Karpas-422 (cell line): ENCODE data around the gene ASB10. TPM values are rescaled to one million over a fixed set of nuclear protein-coding genes. Genes with fewer than 3 reads are reported as not detected.

Experiments used
- DNase-seq: peaks from one replicate; pipeline ENCODE4 v3.0.0-alpha.2; 2015
- H2AFZ ChIP-seq: fragments of 200-600 bp; sonication (generic); 2 replicates; pipeline ENCODE4 v1.6.1; 2014; ENCODE audit warnings: antibody characterized with exemption, low read length, mixed read lengths
- H3K27ac ChIP-seq: fragments of 200-600 bp; sonication (generic); 2 replicates; pipeline ENCODE4 v1.5.1; 2014; ENCODE audit warnings: mild to moderate bottlenecking, low read length, moderate library complexity
- H3K27me3 ChIP-seq: fragments of 200-600 bp; sonication (generic); 2 replicates; pipeline ENCODE4 v1.6.1; 2014; ENCODE audit warnings: low read length, mixed read lengths
- H3K36me3 ChIP-seq: fragments of 200-600 bp; sonication (generic); 2 replicates; pipeline ENCODE4 v1.6.1; 2014; ENCODE audit warnings: low read length, mixed read lengths; ENCODE audit not compliant: insufficient read depth
- H3K4me1 ChIP-seq: fragments of 200-600 bp; sonication (generic); 2 replicates; pipeline ENCODE4 v1.6.1; 2014; ENCODE audit warnings: mild to moderate bottlenecking, low read length, mixed read lengths
- H3K4me2 ChIP-seq: fragments of 200-600 bp; sonication (generic); 2 replicates; pipeline ENCODE4 v1.6.1; 2014; ENCODE audit warnings: low read length, low read depth, mild to moderate bottlenecking; ENCODE audit not compliant: poor library complexity, severe bottlenecking
- H3K4me3 ChIP-seq: fragments of 200-600 bp; sonication (generic); 2 replicates; pipeline ENCODE4 v1.5.1; 2014; ENCODE audit warnings: mild to moderate bottlenecking, antibody characterized with exemption, low read length, mixed read lengths
- H3K79me2 ChIP-seq: fragments of 200-600 bp; sonication (generic); 2 replicates; pipeline ENCODE4 v1.6.1; 2014; ENCODE audit warnings: mild to moderate bottlenecking, low read length, mixed read lengths
- H3K9ac ChIP-seq: fragments of 200-600 bp; sonication (generic); 2 replicates; pipeline ENCODE4 v1.6.0; 2014; ENCODE audit warnings: low read length
- H3K9me2 ChIP-seq: fragments of 200-600 bp; sonication (generic), shearing (Covaris generic); replicated peaks from 2 replicates; pipeline ENCODE4 v1.6.0; 2014; ENCODE audit warnings: mild to moderate bottlenecking, low read length, moderate library complexity; ENCODE audit not compliant: insufficient read depth
- H3K9me3 ChIP-seq: fragments of 300-700, 200-600 bp; sonication (generic); 2 replicates; pipeline ENCODE4 v1.6.1; 2014; ENCODE audit warnings: low read length, mixed read lengths
- H4K20me1 ChIP-seq: fragments of 200-600 bp; sonication (generic); 2 replicates; pipeline ENCODE4 v1.6.1; 2014; ENCODE audit warnings: mild to moderate bottlenecking, antibody characterized with exemption, low read length, low read depth; ENCODE audit not compliant: insufficient read depth
- total RNA-seq: library from RNA; depleted of rRNA; stranded (reverse); fragments of >200 nt; shearing (Covaris generic); gene quantifications from 2 replicates; pipeline ENCODE4 v1.2.3, GENCODE V29; 2014; ENCODE audit warnings: low replicate concordance

The ASB10 gene
- total RNA-seq, 1 experiment from 2014 or later, result not detected

GRCh38 chr7:151187409-151188251, 580 bp upstream of the ASB10 start:
- no peaks in the 10 kb centered on the region for H3K4me1 ChIP-seq
- H4K20me1 ChIP-seq, result no peaks in the 10 kb centered on the region
- no peak overlapping the region for H2AFZ ChIP-seq
- H3K27ac ChIP-seq, result no peak overlapping the region
- H3K36me3 ChIP-seq, result no peaks in the 10 kb centered on the region
- no peak for DNase-seq
- H3K4me2 ChIP-seq, result no peak overlapping the region
- H3K9ac ChIP-seq, result no peak overlapping the region
- no peaks in the 10 kb centered on the region for H3K9me2 ChIP-seq
- H3K79me2 ChIP-seq, result no peaks in the 10 kb centered on the region
- H3K9me3 ChIP-seq, result no peaks in the 10 kb centered on the region
- H3K27me3 ChIP-seq, result no peaks in the 10 kb centered on the region
- no peak overlapping the region for H3K4me3 ChIP-seq

GRCh38 chr7:151185762-151186639, 1.0 kb downstream of the ASB10 start:
- Histone ChIP-seq H3K79me2 (no peaks in the 10 kb centered on the region), H3K27me3 (no peaks in the 10 kb centered on the region), H3K9me2 (no peaks in the 10 kb centered on the region), H2AFZ (no peak overlapping the region), H3K9ac (no peak overlapping the region), H3K4me3 (no peak overlapping the region), H3K27ac (no peak overlapping the region), H4K20me1 (no peaks in the 10 kb centered on the region), H3K4me2 (no peak overlapping the region), H3K9me3 (no peaks in the 10 kb centered on the region), H3K4me1 (no peaks in the 10 kb centered on the region), H3K36me3 (no peaks in the 10 kb centered on the region)
- no peak for DNase-seq

- H3K4me1 ChIP-seq, result no peaks in the 10 kb centered on the region
- no peaks in the 10 kb centered on the region for H3K27me3 ChIP-seq
- H3K9ac ChIP-seq, result no peak overlapping the region
- no peak overlapping the region for H3K4me3 ChIP-seq
- no peaks in the 10 kb centered on the region for H3K9me3 ChIP-seq
- no peaks in the 10 kb centered on the region for H3K36me3 ChIP-seq
- H4K20me1 ChIP-seq, result no peaks in the 10 kb centered on the region
- no peak overlapping the region for H2AFZ ChIP-seq
- no peak overlapping the region for H3K4me2 ChIP-seq
- H3K79me2 ChIP-seq, result no peaks in the 10 kb centered on the region
- no peaks in the 10 kb centered on the region for H3K9me2 ChIP-seq
- no peak for DNase-seq
- no peak overlapping the region for H3K27ac ChIP-seq
Observed at GRCh38 chr7:151181011-151181431, 6.0 kb downstream of the ASB10 start.

GRCh38 chr7:151179946-151180345, 7.1 kb downstream of the ASB10 start:
- H3K27ac ChIP-seq, result no peak overlapping the region
- no peaks in the 10 kb centered on the region for H3K9me3 ChIP-seq
- no peaks in the 10 kb centered on the region for H4K20me1 ChIP-seq
- H3K79me2 ChIP-seq, result no peaks in the 10 kb centered on the region
- H3K27me3 ChIP-seq, result no peaks in the 10 kb centered on the region
- DNase-seq, result no peak
- no peaks in the 10 kb centered on the region for H3K36me3 ChIP-seq
- H3K9me2 ChIP-seq, result no peaks in the 10 kb centered on the region
- H3K9ac ChIP-seq, result no peak overlapping the region
- H3K4me1 ChIP-seq, result no peaks in the 10 kb centered on the region
- no peak overlapping the region for H3K4me3 ChIP-seq
- H2AFZ ChIP-seq, result no peak overlapping the region
- H3K4me2 ChIP-seq, result no peak overlapping the region

- Histone ChIP-seq H3K9me2 (no peaks in the 10 kb centered on the region), H3K9ac (no peak overlapping the region)
- DNase-seq, result no peak
Observed at GRCh38 chr7:151179287-151179860, 7.7 kb downstream of the ASB10 start.

GRCh38 chr7:151178831-151179230, 8.2 kb downstream of the ASB10 start:
- Histone ChIP-seq H4K20me1 (no peaks in the 10 kb centered on the region), H3K4me1 (no peaks in the 10 kb centered on the region), H3K4me3 (no peak overlapping the region), H3K4me2 (no peak overlapping the region), H3K27ac (no peak overlapping the region), H3K9me2 (no peaks in the 10 kb centered on the region), H3K27me3 (no peaks in the 10 kb centered on the region), H3K79me2 (no peaks in the 10 kb centered on the region), H3K9me3 (no peaks in the 10 kb centered on the region), H3K36me3 (no peaks in the 10 kb centered on the region), H2AFZ (no peak overlapping the region), H3K9ac (no peak overlapping the region)
- DNase-seq, result no peak

More at GRCh38 chr7:151179287-151179860, 7.7 kb downstream of the ASB10 start:
- H3K27me3 ChIP-seq, result no peaks in the 10 kb centered on the region
- no peak overlapping the region for H3K27ac ChIP-seq
- no peaks in the 10 kb centered on the region for H3K36me3 ChIP-seq
- H3K9me3 ChIP-seq, result no peaks in the 10 kb centered on the region
- H3K79me2 ChIP-seq, result no peaks in the 10 kb centered on the region
- H3K4me2 ChIP-seq, result no peak overlapping the region
- H3K4me3 ChIP-seq, result no peak overlapping the region
- no peaks in the 10 kb centered on the region for H3K4me1 ChIP-seq
- no peaks in the 10 kb centered on the region for H4K20me1 ChIP-seq
- no peak overlapping the region for H2AFZ ChIP-seq

- H3K9me2 ChIP-seq, result no peaks in the 10 kb centered on the region
- no peaks in the 10 kb centered on the region for H3K79me2 ChIP-seq
- H2AFZ ChIP-seq, result no peak overlapping the region
- H3K4me3 ChIP-seq, result no peak overlapping the region
- no peak for DNase-seq
- H3K9ac ChIP-seq, result no peak overlapping the region
- no peak overlapping the region for H3K4me2 ChIP-seq
- H3K27ac ChIP-seq, result no peak overlapping the region
- no peaks in the 10 kb centered on the region for H3K27me3 ChIP-seq
- H3K36me3 ChIP-seq, result no peaks in the 10 kb centered on the region
- no peaks in the 10 kb centered on the region for H3K9me3 ChIP-seq
- H3K4me1 ChIP-seq, result no peaks in the 10 kb centered on the region
- no peaks in the 10 kb centered on the region for H4K20me1 ChIP-seq
Observed at GRCh38 chr7:151178236-151178635, 8.8 kb downstream of the ASB10 start.

GRCh38 chr7:151177310-151177709, 9.7 kb downstream of the ASB10 start:
- Histone ChIP-seq H3K9ac (no peak overlapping the region), H2AFZ (no peak overlapping the region), H3K4me3 (no peak overlapping the region), H3K79me2 (no peaks in the 10 kb centered on the region), H3K27me3 (no peaks in the 10 kb centered on the region), H3K9me3 (no peaks in the 10 kb centered on the region), H3K27ac (no peak overlapping the region), H3K4me2 (no peak overlapping the region), H3K36me3 (no peaks in the 10 kb centered on the region), H4K20me1 (no peaks in the 10 kb centered on the region), H3K9me2 (no peaks in the 10 kb centered on the region), H3K4me1 (no peaks in the 10 kb centered on the region)
- no peak for DNase-seq
